CD14-positive monocyte (primary cell): ENCODE data around the gene ZNF385B. TPM values are rescaled to one million over a fixed set of nuclear protein-coding genes. Genes with fewer than 3 reads are reported as not detected.

Source experiments
- DNase-seq, 3 donors: peaks; one replicate each; pipeline ENCODE4 v3.0.0-alpha.2; 2011 to 2022
- H2AFZ ChIP-seq: 2 replicates; pipeline ENCODE4 v1.6.0; 2012; ENCODE audit warnings: mild to moderate bottlenecking, low read depth, low read length, inconsistent platforms; ENCODE audit not compliant: insufficient read depth, poor library complexity, severe bottlenecking
- H3K27ac ChIP-seq, 2 donors: 1 replicate in 1 of 2; 2 replicates in 1 of 2; pipeline ENCODE4 v1.5.1; 2012 to 2013; ENCODE audit warnings: low read length in 2 of 2, control low read depth in 1 of 2, inconsistent platforms in 1 of 2, low read depth in 1 of 2, mild to moderate bottlenecking in 1 of 2
- H3K27me3 ChIP-seq, 2 donors: one replicate each; pipeline versions ENCODE4 v1.6.0 to v1.6.1; 2011 to 2013; ENCODE audit warnings: low read length in 2 of 2; ENCODE audit not compliant: control insufficient read depth in 2 of 2, insufficient read depth in 2 of 2
- H3K36me3 ChIP-seq, 2 donors: replicated peaks in 1 of 2; 1 replicate in 1 of 2; 2 replicates in 1 of 2; pipeline versions ENCODE4 v1.5.1 to v1.6.1; 2012 to 2013; ENCODE audit warnings: low read length in 2 of 2, control low read depth in 1 of 2, inconsistent platforms in 1 of 2, mild to moderate bottlenecking in 1 of 2; ENCODE audit not compliant: insufficient read depth in 2 of 2, control insufficient read depth in 1 of 2
- H3K4me1 ChIP-seq, 2 donors: 1 replicate in 1 of 2; 2 replicates in 1 of 2; pipeline versions ENCODE4 v1.5.1 to v1.6.1; 2012 to 2013; ENCODE audit warnings: low read length in 2 of 2, control low read depth in 1 of 2, inconsistent platforms in 1 of 2, mild to moderate bottlenecking in 1 of 2, moderate library complexity in 1 of 2; ENCODE audit not compliant: insufficient read depth in 2 of 2, control insufficient read depth in 1 of 2
- H3K4me2 ChIP-seq: replicated peaks from 2 replicates; pipeline ENCODE3; 2012; ENCODE audit warnings: low read length, moderate library complexity, mild to moderate bottlenecking; ENCODE audit not compliant: poor library complexity, severe bottlenecking; ENCODE audit errors: extremely low read depth
- H3K4me3 ChIP-seq, 3 experiments: fragments of 200-600 bp in 1 of 3; sonication (generic) in 1 of 3; replicated peaks in 1 of 3; 1 replicate in 2 of 3; 2 replicates in 1 of 3; pipeline ENCODE4 v1.5.1; 2011 to 2013; ENCODE audit warnings: low read length in 3 of 3, mild to moderate bottlenecking in 3 of 3, control low read depth in 2 of 3, low read depth in 2 of 3, inconsistent platforms in 1 of 3, moderate library complexity in 1 of 3
- H3K79me2 ChIP-seq: 2 replicates; pipeline ENCODE4 v1.6.0; 2012; ENCODE audit warnings: mild to moderate bottlenecking, control low read depth, inconsistent platforms, low read length, moderate library complexity; ENCODE audit not compliant: insufficient read depth
- H3K9ac ChIP-seq: 2 replicates; pipeline ENCODE4 v1.6.0; 2017; ENCODE audit warnings: low read length, mild to moderate bottlenecking; ENCODE audit not compliant: insufficient read depth, poor library complexity, severe bottlenecking
- H3K9me3 ChIP-seq, 2 donors: replicated peaks in 1 of 2; 1 replicate in 1 of 2; 2 replicates in 1 of 2; pipeline versions ENCODE4 v1.5.1 to v1.6.1; 2012 to 2013; ENCODE audit warnings: low read length in 2 of 2, control low read depth in 1 of 2; ENCODE audit not compliant: control insufficient read depth in 1 of 2, insufficient read depth in 1 of 2
- H4K20me1 ChIP-seq: 2 replicates; pipeline ENCODE4 v1.6.0; 2012; ENCODE audit warnings: mild to moderate bottlenecking, low read length, control low read depth, moderate library complexity; ENCODE audit not compliant: insufficient read depth
- H3K27ac Mint-ChIP-seq, 7 donors: one replicate each; pipeline ENCODE4 v1.8.0; 2020; ENCODE audit warnings: mild to moderate bottlenecking in 7 of 7, mixed read lengths in 7 of 7, moderate library complexity in 6 of 7, inconsistent platforms in 2 of 7
- H3K27me3 Mint-ChIP-seq, 3 donors: one replicate each; pipeline ENCODE4 v1.8.0; 2021 to 2022; ENCODE audit warnings: low read depth in 3 of 3, mild to moderate bottlenecking in 3 of 3, mixed read lengths in 3 of 3, moderate library complexity in 3 of 3, inconsistent platforms in 1 of 3
- H3K36me3 Mint-ChIP-seq, 2 donors: one replicate each; pipeline ENCODE4 v1.8.0; 2020; ENCODE audit warnings: mixed read lengths in 2 of 2, inconsistent platforms in 1 of 2, mild to moderate bottlenecking in 1 of 2
- H3K4me1 Mint-ChIP-seq: one replicate; pipeline ENCODE4 v1.8.0; 2020; ENCODE audit warnings: mild to moderate bottlenecking, mixed read lengths
- H3K4me3 Mint-ChIP-seq, 2 donors: one replicate each; pipeline ENCODE4 v1.8.0; 2020; ENCODE audit warnings: mild to moderate bottlenecking in 2 of 2, mixed read lengths in 2 of 2, moderate library complexity in 1 of 2
- H3K9me3 Mint-ChIP-seq, 7 donors: one replicate each; pipeline ENCODE4 v1.8.0; 2020 to 2022; ENCODE audit warnings: mixed read lengths in 7 of 7, mild to moderate bottlenecking in 6 of 7, moderate library complexity in 6 of 7, inconsistent platforms in 2 of 7
- WGBS: methylation state at CpG from one replicate; pipeline ENCODE4 v1.1.5; 2013; ENCODE audit warnings: missing lambda C conversion rate; ENCODE audit not compliant: insufficient coverage; 5-methylcytosine and 5-hydroxymethylcytosine counted together
- intact Hi-C, 2 donors: fragments of 100-400 bp; cut with micrococcal nuclease; formaldehyde crosslinking; loops; one replicate each; pipeline versions ENCODE4 v1.15.0 to v1.15.1; 2023
- polyA plus RNA-seq, 3 donors: library from polyadenylated mRNA; depleted of rRNA in 1 of 3; unstranded in 2 of 3; stranded (reverse) in 1 of 3; fragments of 300-500 nt in 2 of 3; fragments of >200 nt in 1 of 3; fragmentation: Illumina TruSeq in 2 of 3; gene quantifications; 1 replicate in 2 of 3; 2 replicates in 1 of 3; pipeline ENCODE4 v1.2.3, GENCODE V29; 2012 to 2021
- TF ChIP-seq, protein P1 (sequence below): fragments of 200-600 bp; IDR thresholded peaks from one replicate; pipeline ENCODE4 v1.8.0; 2022; ENCODE audit warnings: antibody characterized with exemption, mild to moderate bottlenecking

Gene ZNF385B
- polyA plus RNA-seq, 3 donors: not detected

GRCh38 chr2:179626261-179626660 is 235.2 kb downstream of the ZNF385B start:
- Histone ChIP-seq H2AFZ (no peak overlapping the region), H3K36me3 (no peaks in the 10 kb centered on the region), H3K9me3 (peaks cover 6 to 7% of the 10 kb centered on the region in 2 donors), H4K20me1 (no peaks in the 10 kb centered on the region), H3K4me3 (no peak overlapping the region), H3K9ac (no peak overlapping the region), H3K4me2 (no peak overlapping the region), H3K4me1 (no peaks in the 10 kb centered on the region), H3K79me2 (no peaks in the 10 kb centered on the region), H3K27me3 (no peaks in the 10 kb centered on the region), H3K27ac (no peak overlapping the region)
- H3K36me3 Mint-ChIP-seq: no peaks in the 10 kb centered on the region
- H3K4me3 Mint-ChIP-seq: no peak overlapping the region
- intact Hi-C loops: no loop called here
- H3K9me3 Mint-ChIP-seq: peaks cover 0 to 6% (median 3%) of the 10 kb centered on the region in 7 donors
- DNase-seq: no peak
- H3K4me1 Mint-ChIP-seq: no peaks in the 10 kb centered on the region
- TF ChIP-seq, protein P1, sequence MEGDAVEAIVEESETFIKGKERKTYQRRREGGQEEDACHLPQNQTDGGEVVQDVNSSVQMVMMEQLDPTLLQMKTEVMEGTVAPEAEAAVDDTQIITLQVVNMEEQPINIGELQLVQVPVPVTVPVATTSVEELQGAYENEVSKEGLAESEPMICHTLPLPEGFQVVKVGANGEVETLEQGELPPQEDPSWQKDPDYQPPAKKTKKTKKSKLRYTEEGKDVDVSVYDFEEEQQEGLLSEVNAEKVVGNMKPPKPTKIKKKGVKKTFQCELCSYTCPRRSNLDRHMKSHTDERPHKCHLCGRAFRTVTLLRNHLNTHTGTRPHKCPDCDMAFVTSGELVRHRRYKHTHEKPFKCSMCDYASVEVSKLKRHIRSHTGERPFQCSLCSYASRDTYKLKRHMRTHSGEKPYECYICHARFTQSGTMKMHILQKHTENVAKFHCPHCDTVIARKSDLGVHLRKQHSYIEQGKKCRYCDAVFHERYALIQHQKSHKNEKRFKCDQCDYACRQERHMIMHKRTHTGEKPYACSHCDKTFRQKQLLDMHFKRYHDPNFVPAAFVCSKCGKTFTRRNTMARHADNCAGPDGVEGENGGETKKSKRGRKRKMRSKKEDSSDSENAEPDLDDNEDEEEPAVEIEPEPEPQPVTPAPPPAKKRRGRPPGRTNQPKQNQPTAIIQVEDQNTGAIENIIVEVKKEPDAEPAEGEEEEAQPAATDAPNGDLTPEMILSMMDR: no peak
- no peak overlapping the region for H3K27ac Mint-ChIP-seq
- WGBS: no CpG with 5 or more reads among the region's 2 CpGs
- peaks cover 0 to 5% (median 0%) of the 10 kb centered on the region in 3 donors for H3K27me3 Mint-ChIP-seq

GRCh38 chr2:179622635-179623300 is 238.6 kb downstream of the ZNF385B start:
- no peak for DNase-seq
- no peaks in the 10 kb centered on the region for H3K4me1 Mint-ChIP-seq
- Histone ChIP-seq H3K27me3 (no peaks in the 10 kb centered on the region), H3K79me2 (no peaks in the 10 kb centered on the region), H3K4me3 (no peak overlapping the region), H3K36me3 (no peaks in the 10 kb centered on the region), H3K27ac (no peak overlapping the region), H2AFZ (no peak overlapping the region), H3K4me1 (no peaks in the 10 kb centered on the region), H4K20me1 (no peaks in the 10 kb centered on the region), H3K9me3 (no peaks in the 10 kb centered on the region), H3K9ac (no peak overlapping the region), H3K4me2 (no peak overlapping the region)
- H3K36me3 Mint-ChIP-seq: no peaks in the 10 kb centered on the region
- peaks cover 0 to 6% (median 0%) of the 10 kb centered on the region in 7 donors for H3K9me3 Mint-ChIP-seq
- no peak overlapping the region for H3K27ac Mint-ChIP-seq
- intact Hi-C loops: no loop called here
- TF ChIP-seq, protein P1: no peak
- peaks cover 0 to 3% (median 0%) of the 10 kb centered on the region in 3 donors for H3K27me3 Mint-ChIP-seq
- 50% methylated on average over 1 of the region's 3 CpGs for WGBS
- H3K4me3 Mint-ChIP-seq: no peak overlapping the region
